A549 (cell line): ENCODE data around the gene VSNL1.

Experiments used
- CBX8 ChIP-seq: fragments of 200-600 bp; sonication (generic); IDR thresholded peaks from 2 replicates; pipeline ENCODE4 v1.6.1; 2016
- CTCF ChIP-seq: fragments of >200 bp; sonication (Bioruptor Twin); formaldehyde crosslinking; IDR thresholded peaks from 3 replicates; pipeline ENCODE4 v1.5.1; 2016
- HOXA7 ChIP-seq: fragments of 250-450 bp; sonication (Bioruptor Pico); IDR thresholded peaks from 2 replicates; pipeline ENCODE4 v1.5.0; 2020; ENCODE audit warnings: mild to moderate bottlenecking, moderate library complexity
- MAX ChIP-seq: IDR thresholded peaks from 2 replicates; pipeline ENCODE4 v1.6.1; 2012
- POLR2A ChIP-seq: IDR thresholded peaks from 2 replicates; pipeline ENCODE4 v1.6.1; 2012; ENCODE audit warnings: mild to moderate bottlenecking, low read length
- RAD21 ChIP-seq, 2 experiments: fragments of >200 bp in 1 of 2; sonication (Bioruptor Twin) in 1 of 2; formaldehyde crosslinking in 1 of 2; IDR thresholded peaks in 1 of 2; conservative IDR thresholded peaks in 1 of 2; 2 replicates in 1 of 2; 3 replicates in 1 of 2; pipeline ENCODE4 v1.6.1; 2012 to 2018; ENCODE audit warnings: inconsistent platforms in 1 of 2
- TP53 ChIP-seq: fragments of 250-450 bp; sonication (Bioruptor Pico); IDR thresholded peaks from 2 replicates; pipeline ENCODE4 v1.5.0; 2021; ENCODE audit warnings: mild to moderate bottlenecking, moderate library complexity

- TF ChIP-seq TP53 (CRISPR knock-in tag) = no peak
- TF ChIP-seq CTCF = no peak
- no peak for TF ChIP-seq POLR2A
- no peak for TF ChIP-seq MAX
- TF ChIP-seq CBX8 = no peak
- TF ChIP-seq HOXA7 (CRISPR knock-in tag) = no peak
- no peak for TF ChIP-seq RAD21 (conservative IDR thresholded peaks at IDR 0.05 in 1 of 2, IDR thresholded peaks at IDR 0.05 in 1 of 2)
These were observed 99.9 kb downstream of the VSNL1 start for GRCh38 chr2:17640406-17640805.
